IMR-90 (cell line): ENCODE data around the gene GPT2. TPM values are rescaled to one million over a fixed set of nuclear protein-coding genes. Genes with fewer than 3 reads are reported as not detected.

Experiments used
- ATAC-seq: fragments of 200-7000 bp; cut with Tn5 transposase; 2 replicates; pipeline ENCODE4 v1.9.1; 2020; ENCODE audit warnings: low read depth, mild to moderate bottlenecking, moderate library complexity
- BruUV-seq: library from RNA; stranded (reverse); fragments of 400-500 nt; replicated peaks from 2 replicates; lab custom pipeline; 2021; lab: Mats Ljungman, UMichigan
- CTCF ChIA-PET: fragments of 300-600 bp; formaldehyde crosslinking; extraction: SDS; loops from one replicate; lab custom pipeline; 2021; ENCODE audit warnings: antibody characterized with exemption; lab: Yijun Ruan, JAX
- POLR2A ChIA-PET: fragments of 300-600 bp; sonication (Branson Sonifier 250); formaldehyde crosslinking; loops from one replicate; lab custom pipeline; 2022; ENCODE audit warnings: antibody characterized with exemption; ENCODE audit not compliant: unreplicated experiment; lab: Charles Lee
- DNase-seq: peaks from one replicate; pipeline ENCODE4 v3.0.0; 2013
- H2AFZ ChIP-seq: replicated peaks from 2 replicates; pipeline ENCODE3; 2013; ENCODE audit warnings: low read length, mild to moderate bottlenecking; ENCODE audit not compliant: poor library complexity
- H2AK5ac ChIP-seq: 2 replicates; pipeline ENCODE4 v1.6.1; 2013; ENCODE audit warnings: low read depth, low read length, inconsistent platforms
- H2AK9ac ChIP-seq: replicated peaks from 2 replicates; pipeline ENCODE3; 2013; ENCODE audit warnings: mild to moderate bottlenecking, low read depth, low read length, moderate library complexity; ENCODE audit not compliant: poor library complexity
- H2BK120ac ChIP-seq: 2 replicates; pipeline ENCODE4 v1.6.1; 2013; ENCODE audit warnings: low read depth, low read length, inconsistent platforms
- H2BK15ac ChIP-seq: 3 replicates; pipeline ENCODE4 v1.6.1; 2013; ENCODE audit warnings: low read depth, low read length, inconsistent platforms
- H2BK20ac ChIP-seq: 2 replicates; pipeline ENCODE4 v1.6.1; 2013; ENCODE audit warnings: low read depth, mild to moderate bottlenecking, inconsistent platforms, low read length, moderate library complexity
- H2BK5ac ChIP-seq: 2 replicates; pipeline ENCODE4 v1.6.1; 2013; ENCODE audit warnings: mild to moderate bottlenecking, low read depth, low read length, inconsistent platforms; ENCODE audit not compliant: poor library complexity, severe bottlenecking
- H3K14ac ChIP-seq: replicated peaks from 2 replicates; pipeline ENCODE4 v1.6.1; 2013; ENCODE audit warnings: low read depth, low read length, inconsistent platforms
- H3K18ac ChIP-seq: 2 replicates; pipeline ENCODE4 v1.6.1; 2013; ENCODE audit warnings: low read depth, low read length, control low read depth
- H3K23ac ChIP-seq: 2 replicates; pipeline ENCODE4 v1.6.1; 2013; ENCODE audit warnings: low read depth, low read length, inconsistent platforms
- H3K27ac ChIP-seq: 2 replicates; pipeline ENCODE4 v1.5.1; 2013; ENCODE audit warnings: mild to moderate bottlenecking, control low read depth, low read length; ENCODE audit not compliant: insufficient read depth
- H3K27me3 ChIP-seq: 2 replicates; pipeline ENCODE4 v1.6.1; 2013; ENCODE audit warnings: low read length; ENCODE audit not compliant: control insufficient read depth, insufficient read depth
- H3K36me3 ChIP-seq: 2 replicates; pipeline ENCODE4 v1.6.1; 2013; ENCODE audit warnings: low read length, mixed read lengths; ENCODE audit not compliant: control insufficient read depth, insufficient read depth
- H3K4ac ChIP-seq: 2 replicates; pipeline ENCODE4 v1.6.1; 2013; ENCODE audit warnings: low read depth, low read length, inconsistent platforms
- H3K4me1 ChIP-seq: 2 replicates; pipeline ENCODE4 v1.6.1; 2013; ENCODE audit warnings: low read length, mixed read lengths; ENCODE audit not compliant: control insufficient read depth, insufficient read depth
- H3K4me2 ChIP-seq: 2 replicates; pipeline ENCODE4 v1.6.1; 2013; ENCODE audit warnings: low read depth, mild to moderate bottlenecking, control low read depth, low read length, moderate library complexity
- H3K4me3 ChIP-seq: 2 replicates; pipeline ENCODE4 v1.5.1; 2013; ENCODE audit warnings: low read depth, mild to moderate bottlenecking, control low read depth, low read length, moderate library complexity; ENCODE audit not compliant: insufficient read depth
- H3K56ac ChIP-seq: 2 replicates; pipeline ENCODE4 v1.6.1; 2013; ENCODE audit warnings: low read length, inconsistent platforms; ENCODE audit not compliant: insufficient read depth; ENCODE audit errors: extremely low read depth
- H3K79me1 ChIP-seq, 2 experiments: 2 replicates each; pipeline ENCODE4 v1.6.1; 2013; ENCODE audit warnings: low read length in 2 of 2, inconsistent platforms in 1 of 2, low read depth in 1 of 2
- H3K9ac ChIP-seq: 2 replicates; pipeline ENCODE4 v1.6.1; 2013; ENCODE audit warnings: low read depth, low read length, control low read depth
- H3K9me1 ChIP-seq: 2 replicates; pipeline ENCODE4 v1.6.1; 2013; ENCODE audit warnings: low read length, inconsistent platforms; ENCODE audit not compliant: insufficient read depth
- H3K9me3 ChIP-seq: 2 replicates; pipeline ENCODE4 v1.6.1; 2013; ENCODE audit warnings: low read length; ENCODE audit not compliant: control insufficient read depth, insufficient read depth
- H4K20me1 ChIP-seq: 2 replicates; pipeline ENCODE4 v1.6.1; 2013; ENCODE audit warnings: low read length, inconsistent platforms; ENCODE audit not compliant: insufficient read depth
- H4K5ac ChIP-seq: 2 replicates; pipeline ENCODE4 v1.6.1; 2013; ENCODE audit warnings: mild to moderate bottlenecking, low read depth, low read length, control low read depth
- H4K8ac ChIP-seq, 2 experiments: 2 replicates each; pipeline ENCODE4 v1.6.1; 2013; ENCODE audit warnings: low read depth in 2 of 2, low read length in 2 of 2, control low read depth in 1 of 2, inconsistent platforms in 1 of 2
- H4K91ac ChIP-seq: 2 replicates; pipeline ENCODE4 v1.6.1; 2013; ENCODE audit warnings: low read depth, low read length, inconsistent platforms; ENCODE audit not compliant: insufficient read depth
- CEBPB ChIP-seq: IDR thresholded peaks from 2 replicates; pipeline ENCODE4 v1.6.1; 2012; ENCODE audit warnings: low read depth, low read length, improper control_type of control experiment
- CHD1 ChIP-seq: IDR thresholded peaks from 2 replicates; pipeline ENCODE4 v1.6.1; 2012; ENCODE audit warnings: low read depth, low read length, improper control_type of control experiment
- CTCF ChIP-seq: conservative IDR thresholded peaks from 2 replicates; pipeline ENCODE4 v1.5.1; 2012; ENCODE audit warnings: mild to moderate bottlenecking, low read depth, low read length, improper control_type of control experiment
- ELK1 ChIP-seq: fragments of 150-350 bp; IDR thresholded peaks from 2 replicates; pipeline ENCODE4 v1.6.1; 2016; ENCODE audit warnings: low read depth, mild to moderate bottlenecking, low read length, moderate library complexity, borderline replicate concordance
- FOS ChIP-seq: fragments of 150-350 bp; IDR thresholded peaks from 2 replicates; pipeline ENCODE4 v1.6.1; 2016; ENCODE audit warnings: low read depth, low read length
- MAZ ChIP-seq: IDR thresholded peaks from 2 replicates; pipeline ENCODE4 v1.6.1; 2012; ENCODE audit warnings: low read depth, mild to moderate bottlenecking, low read length, improper control_type of control experiment, moderate library complexity, borderline replicate concordance
- MXI1 ChIP-seq: IDR thresholded peaks from 2 replicates; pipeline ENCODE4 v1.6.1; 2012; ENCODE audit warnings: low read depth, mild to moderate bottlenecking, low read length, moderate library complexity, borderline replicate concordance
- NFE2L2 ChIP-seq: fragments of 150-350 bp; IDR thresholded peaks from 2 replicates; pipeline ENCODE4 v1.6.1; 2016; ENCODE audit warnings: low read depth, mild to moderate bottlenecking, low read length
- POLR2A ChIP-seq: IDR thresholded peaks from 2 replicates; pipeline ENCODE4 v1.6.1; 2012; ENCODE audit warnings: mild to moderate bottlenecking, low read depth, low read length
- RFX5 ChIP-seq: IDR thresholded peaks from 2 replicates; pipeline ENCODE4 v1.8.0; 2012; ENCODE audit warnings: low read depth, mild to moderate bottlenecking, low read length, moderate library complexity
- SMC3 ChIP-seq: fragments of 150-350 bp; IDR thresholded peaks from 2 replicates; pipeline ENCODE4 v1.6.1; 2016; ENCODE audit warnings: low read depth, mild to moderate bottlenecking, antibody characterized with exemption, low read length, moderate library complexity
- USF2 ChIP-seq: fragments of 150-350 bp; IDR thresholded peaks from 2 replicates; pipeline ENCODE4 v1.6.1; 2017; ENCODE audit warnings: mild to moderate bottlenecking, antibody characterized with exemption, low read length, low read depth
- WGBS, 2 experiments: methylation state at CpG; one replicate each; pipeline versions ENCODE4 v1.1.5 to v1.1.7; 2013; ENCODE audit warnings: missing lambda C conversion rate in 2 of 2; ENCODE audit not compliant: insufficient read length in 1 of 2; ENCODE audit errors: extremely low coverage in 2 of 2; 5-methylcytosine and 5-hydroxymethylcytosine counted together
- dilution Hi-C: fragments of 300-500 bp; cut with HindIII; formaldehyde crosslinking; loops from one replicate; pipeline ENCODE4 v1.14.3; 2018; ENCODE audit warnings: low sequenced_read_pairs; ENCODE audit not compliant: unreplicated experiment
- in situ Hi-C: fragments of 300-500 bp; cut with MboI; formaldehyde crosslinking; loops from 3 replicates; pipeline ENCODE4 v1.14.3; 2019; ENCODE audit warnings: low sequenced_read_pairs, inconsistent platforms, mixed read lengths
- intact Hi-C: fragments of 100-400 bp; cut with micrococcal nuclease; formaldehyde crosslinking; loops from 2 replicates; pipeline ENCODE4 v1.10.0; 2022
- polyA plus RNA-seq, 3 experiments: library from polyadenylated mRNA; depleted of rRNA; stranded (reverse); fragments of >200 nt; gene quantifications; 2 replicates each; pipeline ENCODE4 v1.2.3, GENCODE V29; 2012; ENCODE audit warnings: low replicate concordance in 1 of 3
- total RNA-seq: library from RNA; depleted of rRNA; stranded (reverse); fragments of >200 nt; gene quantifications from 2 replicates; pipeline ENCODE4 v1.2.3, GENCODE V29; 2012

The GPT2 gene
- total and polyA plus RNA-seq, 2 of the 4 experiments (the other 2 are of a cell fraction) = 26.4 to 31.5 TPM

- Histone ChIP-seq H2BK5ac (no peak overlapping the region), H3K9me3 (no peaks in the 10 kb centered on the region), H3K4ac (no peak overlapping the region), H3K79me1 (peaks cover 10% of the 10 kb centered on the region in 2 experiments; a peak in 3 of 4 replicates), H2BK120ac (no peak overlapping the region), H3K4me3 (no peak overlapping the region), H2AK5ac (no peak overlapping the region), H2AFZ (no peak overlapping the region), H2BK20ac (no peak overlapping the region), H4K20me1 (peaks cover 10% of the 10 kb centered on the region; the same call in 1 of the 2 replicates), H3K18ac (no peak overlapping the region), H3K27ac (no peak overlapping the region), H3K9ac (no peak overlapping the region), H3K27me3 (no peaks in the 10 kb centered on the region), H2BK15ac (no peak overlapping the region), H4K91ac (no peak overlapping the region), H3K56ac (no peak overlapping the region), H4K5ac (no peak overlapping the region), H2AK9ac (no peak overlapping the region), H3K9me1 (no peaks in the 10 kb centered on the region), H3K36me3 (peaks cover 28% of the 10 kb centered on the region), H3K14ac (no peak overlapping the region), H3K23ac (no peak overlapping the region), H4K8ac (no peak overlapping the region), H3K4me2 (no peak overlapping the region), H3K4me1 (no peaks in the 10 kb centered on the region)
- ATAC-seq = no peak
- no TSS peak for BruUV-seq
- in situ Hi-C loops (no loop called here), intact Hi-C loops (no loop called here), dilution Hi-C loops (no loop called here)
- TF ChIP-seq USF2 (no peak), RFX5 (no peak), NFE2L2 (no peak), POLR2A (no peak), SMC3 (no peak), CHD1 (no peak), MAZ (no peak), FOS (no peak), ELK1 (no peak), MXI1 (no peak), CEBPB (no peak), CTCF (no peak)
- DNase-seq = no peak
- ChIA-PET POLR2A (no interaction called here), CTCF (no interaction called here)
- WGBS, 2 experiments = 100% methylated on average over 1 of the region's 5 CpGs; no CpG with 5 or more reads in 1 of the 2 experiments
Measured at GRCh38 chr16:46954562-46954961, 70.4 kb downstream of the GPT2 start.
